HepG2 (cell line): ENCODE results near the gene BRD8. TPM values are rescaled to one million over a fixed set of nuclear protein-coding genes. Genes with fewer than 3 reads are reported as not detected.

Experiments used
- ATAC-seq: fragments of 200-7000 bp; cut with Tn5 transposase; 3 replicates; pipeline ENCODE4 v1.9.1; 2020; ENCODE audit warnings: mild to moderate bottlenecking, moderate library complexity
- BruUV-seq: library from RNA; stranded (reverse); fragments of 400-500 nt; replicated peaks from 2 replicates; lab custom pipeline; 2021; lab: Mats Ljungman, UMichigan
- CTCF ChIA-PET: fragments of 300-600 bp; formaldehyde crosslinking; extraction: SDS; loops from one replicate; lab custom pipeline; 2021; ENCODE audit warnings: low total read pairs, inconsistent platforms, low intra/inter-chr PET ratio; lab: Yijun Ruan, JAX
- POLR2A ChIA-PET: fragments of 350-600 bp; sonication (Branson Sonifier 250); formaldehyde crosslinking; loops from one replicate; lab custom pipeline; 2020; ENCODE audit warnings: antibody characterized with exemption, inconsistent platforms; lab: Yijun Ruan, JAX
- DNase-seq: peaks from one replicate; pipeline ENCODE4 v3.0.0-alpha.2; 2015; ENCODE audit warnings: low spot score
- FAIRE-seq: peaks from 3 replicates; lab custom pipeline; 2011; peaks lifted over from hg19 to GRCh38; lab: Jason Lieb, UNC
- H2AFZ ChIP-seq: one replicate; pipeline ENCODE4 v1.6.1; 2011; ENCODE audit warnings: low read length, inconsistent platforms
- H3K27ac ChIP-seq: fragments of 300-600 bp; 3 replicates; pipeline ENCODE4 v1.8.0; 2011; ENCODE audit warnings: mixed run types, mild to moderate bottlenecking, mixed read lengths, low read length, inconsistent platforms; ENCODE audit not compliant: insufficient read depth; ENCODE audit errors: extremely low read length
- H3K27me3 ChIP-seq, 2 experiments: fragments of 200-600 bp in 1 of 2; 2 replicates in 1 of 2; 3 replicates in 1 of 2; pipeline versions ENCODE4 v1.6.0 to v1.8.0; 2011; ENCODE audit warnings: low read length in 2 of 2, mild to moderate bottlenecking in 2 of 2, moderate library complexity in 2 of 2, inconsistent platforms in 1 of 2; ENCODE audit not compliant: insufficient read depth in 2 of 2, control insufficient read depth in 1 of 2
- H3K36me3 ChIP-seq, 2 experiments: fragments of 200-600 bp in 1 of 2; replicated peaks in 1 of 2; 2 replicates in 1 of 2; 3 replicates in 1 of 2; pipeline versions ENCODE4 v1.5.1 to v1.8.0; 2011; ENCODE audit warnings: low read length in 2 of 2, inconsistent platforms in 1 of 2; ENCODE audit not compliant: insufficient read depth in 2 of 2, control insufficient read depth in 1 of 2
- H3K4me1 ChIP-seq: 2 replicates; pipeline ENCODE4 v1.5.1; 2012; ENCODE audit warnings: low read length, inconsistent platforms; ENCODE audit not compliant: insufficient read depth
- H3K4me2 ChIP-seq: 2 replicates; pipeline ENCODE4 v1.6.0; 2011; ENCODE audit warnings: low read depth, low read length, inconsistent platforms
- H3K4me3 ChIP-seq, 3 experiments: fragments of 200-600 bp in 1 of 3; sonication (generic), shearing (Covaris generic) in 1 of 3; replicated peaks in 1 of 3; 2 replicates each; pipeline ENCODE4 v1.5.1; 2011 to 2016; ENCODE audit warnings: low read length in 3 of 3, inconsistent platforms in 2 of 3, low read depth in 2 of 3, mild to moderate bottlenecking in 2 of 3, control low read depth in 1 of 3, mixed read lengths in 1 of 3; ENCODE audit not compliant: insufficient read depth in 1 of 3
- H3K79me2 ChIP-seq: one replicate; pipeline ENCODE4 v1.6.1; 2011; ENCODE audit warnings: low read length, inconsistent platforms; ENCODE audit not compliant: insufficient read depth
- H3K9ac ChIP-seq: 2 replicates; pipeline ENCODE4 v1.6.0; 2011; ENCODE audit warnings: mild to moderate bottlenecking, low read depth, low read length, inconsistent platforms; ENCODE audit not compliant: insufficient read depth
- H3K9me3 ChIP-seq: 2 replicates; pipeline ENCODE4 v1.5.1; 2012; ENCODE audit warnings: mild to moderate bottlenecking, low read length
- H4K20me1 ChIP-seq: 2 replicates; pipeline ENCODE4 v1.6.0; 2011; ENCODE audit warnings: inconsistent platforms, mild to moderate bottlenecking, low read length, moderate library complexity; ENCODE audit not compliant: insufficient read depth
- CEBPB ChIP-seq: IDR thresholded peaks from 2 replicates; pipeline ENCODE4 v1.6.1; 2011; ENCODE audit warnings: low read depth, low read length, improper control_type of control experiment, borderline replicate concordance
- FOSL1 ChIP-seq: sonication (generic); formaldehyde crosslinking; IDR thresholded peaks from 2 replicates; pipeline ENCODE4 v1.9.0; 2021; ENCODE audit warnings: missing genetic modification reagents, borderline replicate concordance
- GATAD2A ChIP-seq: IDR thresholded peaks from 2 replicates; pipeline ENCODE4 v1.6.1; 2016
- HNRNPH1 ChIP-seq: fragments of 200-400 bp; formaldehyde crosslinking; optimal IDR thresholded peaks from 2 replicates; pipeline ENCODE3; 2017; ENCODE audit warnings: mild to moderate bottlenecking, low read depth, low read length
- KLF15 ChIP-seq: sonication (generic); formaldehyde crosslinking; IDR thresholded peaks from 2 replicates; pipeline ENCODE4 v1.8.1; 2023; ENCODE audit warnings: borderline replicate concordance, mild to moderate bottlenecking, inconsistent platforms, missing genetic modification reagents, mixed read lengths
- MEIS2 ChIP-seq: sonication (generic); formaldehyde crosslinking; IDR thresholded peaks from 2 replicates; pipeline ENCODE4 v1.9.0; 2021; ENCODE audit warnings: mild to moderate bottlenecking, missing genetic modification reagents
- RCOR2 ChIP-seq: IDR thresholded peaks from 2 replicates; pipeline ENCODE4 v1.6.1; 2016; ENCODE audit warnings: missing biosample characterization, missing genetic modification reagents
- RORA ChIP-seq: sonication (generic); formaldehyde crosslinking; IDR thresholded peaks from 2 replicates; pipeline ENCODE4 v1.5.0; 2020; ENCODE audit warnings: mild to moderate bottlenecking, missing genetic modification reagents, moderate library complexity
- SMAD1 ChIP-seq: sonication (generic); formaldehyde crosslinking; IDR thresholded peaks from 2 replicates; pipeline ENCODE4 v1.4.0; 2020; ENCODE audit warnings: missing genetic modification reagents, low read depth, mild to moderate bottlenecking, borderline replicate concordance
- SNRNP70 ChIP-seq: fragments of 200-400 bp; formaldehyde crosslinking; IDR thresholded peaks from 2 replicates; pipeline ENCODE4 v1.6.1; 2017; ENCODE audit warnings: mild to moderate bottlenecking, low read depth, low read length, moderate library complexity
- ZNF44 ChIP-seq: sonication (generic); formaldehyde crosslinking; IDR thresholded peaks from 2 replicates; pipeline ENCODE4 v1.5.1; 2020; ENCODE audit warnings: mild to moderate bottlenecking, missing genetic modification reagents
- ZNF766 ChIP-seq: sonication (generic); formaldehyde crosslinking; IDR thresholded peaks from 2 replicates; pipeline ENCODE4 v1.5.0; 2020; ENCODE audit warnings: missing genetic modification reagents, borderline replicate concordance
- WGBS: methylation state at CpG from one replicate; pipeline ENCODE4 v1.1.6; 2017; ENCODE audit warnings: low lambda C conversion rate; 5-methylcytosine and 5-hydroxymethylcytosine counted together
- in situ Hi-C: cut with HindIII; loops from 2 replicates; pipeline ENCODE4 v1.10.0; 2017; ENCODE audit warnings: low pct_unique_long_range_greater_than_20kb; ENCODE audit not compliant: extremely low pct_ligation_motif_present
- intact Hi-C: fragments of 100-400 bp; cut with micrococcal nuclease; formaldehyde crosslinking; loops from one replicate; pipeline ENCODE4 v1.10.0; 2022; ENCODE audit not compliant: unreplicated experiment
- polyA plus RNA-seq, 8 experiments: library from polyadenylated mRNA; depleted of rRNA in 3 of 8; stranded (reverse) in 7 of 8; unstranded in 1 of 8; fragments of >200 nt; fragmentation: Illumina TruSeq in 4 of 8; extraction: Trizol in 4 of 8; gene quantifications; 2 replicates each; pipeline versions ENCODE4 v1.2.1 to v1.2.3, GENCODE V29; 2011 to 2016; ENCODE audit warnings: low read depth in 4 of 8, missing spikeins in 1 of 8, mixed read lengths in 1 of 8; ENCODE audit not compliant: insufficient read depth in 1 of 8
- total RNA-seq, 5 experiments: library from RNA; depleted of rRNA; stranded (reverse); fragments of >200 nt; fragmentation: Illumina TruSeq; extraction: Trizol; gene quantifications; 2 replicates each; pipeline ENCODE4 v1.2.3, GENCODE V29; 2016; ENCODE audit warnings: low read depth in 1 of 5
- TF ChIP-seq, protein P1 (sequence below): sonication (generic); formaldehyde crosslinking; IDR thresholded peaks from 2 replicates; pipeline ENCODE4 v1.8.1; 2023; ENCODE audit warnings: mild to moderate bottlenecking, missing genetic modification reagents
- TF ChIP-seq, protein P2 (sequence below): sonication (generic); formaldehyde crosslinking; IDR thresholded peaks from 2 replicates; pipeline ENCODE4 v1.4.0; 2020; ENCODE audit warnings: missing genetic modification reagents, mild to moderate bottlenecking, borderline replicate concordance

The BRD8 gene
- total and polyA plus RNA-seq, 2 of the 13 experiments (the other 11 are each of a cell fraction or from before 2014, with no cell fraction given), result 62.5 to 71.1 TPM

DNA sequence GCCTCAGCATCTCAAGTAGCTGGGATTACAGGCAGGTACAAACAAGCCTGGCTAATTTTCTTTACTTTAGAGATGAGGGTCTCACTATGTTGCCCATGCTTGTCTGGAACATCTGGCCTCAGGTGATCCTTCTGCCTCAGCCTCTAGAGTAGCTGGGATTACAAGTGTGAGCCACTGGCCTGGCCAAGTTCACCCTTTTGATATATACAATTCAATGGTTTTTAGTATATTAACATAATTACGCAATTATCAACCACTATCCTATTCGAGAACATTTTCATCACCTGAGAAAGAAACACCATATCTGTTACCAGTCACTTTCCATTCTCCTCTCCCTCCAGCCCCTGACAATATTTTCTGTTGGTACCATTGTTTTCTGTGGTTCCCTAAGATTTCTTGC is 38.4 kb upstream of the BRD8 start:
- H3K9me3 ChIP-seq, result no peaks in the 10 kb centered on the region
- no peaks in the 10 kb centered on the region for H4K20me1 ChIP-seq
- TF ChIP-seq CEBPB, result 0 out of 2 replicates have a peak, but pooled peaks have one; percentile 12
- TF ChIP-seq ZNF766 (CRISPR knock-in tag), result no peak
- H3K27ac ChIP-seq, result no peak overlapping the region
- H3K4me2 ChIP-seq, result no peak overlapping the region
- intact Hi-C loops, result no loop called here
- POLR2A ChIA-PET, result no interaction called here
- CTCF ChIA-PET, result no interaction called here
- 28% methylated on average over 2 of the region's 2 CpGs for WGBS
- no peak for DNase-seq
- H3K4me1 ChIP-seq, result peaks cover 6% of the 10 kb centered on the region
- H3K4me3 ChIP-seq, result no peak overlapping the region
- BruUV-seq, result no TSS peak
- FAIRE-seq, result no peak
- no peak overlapping the region for H3K9ac ChIP-seq
- H3K27me3 ChIP-seq, result no peaks in the 10 kb centered on the region; a peak in 1 of 5 replicates
- no peak overlapping the region for H2AFZ ChIP-seq
- ATAC-seq, result no peak
- no peaks in the 10 kb centered on the region for H3K36me3 ChIP-seq
- H3K79me2 ChIP-seq, result peaks cover 14% of the 10 kb centered on the region
- in situ Hi-C loops, result no loop called here

DNA sequence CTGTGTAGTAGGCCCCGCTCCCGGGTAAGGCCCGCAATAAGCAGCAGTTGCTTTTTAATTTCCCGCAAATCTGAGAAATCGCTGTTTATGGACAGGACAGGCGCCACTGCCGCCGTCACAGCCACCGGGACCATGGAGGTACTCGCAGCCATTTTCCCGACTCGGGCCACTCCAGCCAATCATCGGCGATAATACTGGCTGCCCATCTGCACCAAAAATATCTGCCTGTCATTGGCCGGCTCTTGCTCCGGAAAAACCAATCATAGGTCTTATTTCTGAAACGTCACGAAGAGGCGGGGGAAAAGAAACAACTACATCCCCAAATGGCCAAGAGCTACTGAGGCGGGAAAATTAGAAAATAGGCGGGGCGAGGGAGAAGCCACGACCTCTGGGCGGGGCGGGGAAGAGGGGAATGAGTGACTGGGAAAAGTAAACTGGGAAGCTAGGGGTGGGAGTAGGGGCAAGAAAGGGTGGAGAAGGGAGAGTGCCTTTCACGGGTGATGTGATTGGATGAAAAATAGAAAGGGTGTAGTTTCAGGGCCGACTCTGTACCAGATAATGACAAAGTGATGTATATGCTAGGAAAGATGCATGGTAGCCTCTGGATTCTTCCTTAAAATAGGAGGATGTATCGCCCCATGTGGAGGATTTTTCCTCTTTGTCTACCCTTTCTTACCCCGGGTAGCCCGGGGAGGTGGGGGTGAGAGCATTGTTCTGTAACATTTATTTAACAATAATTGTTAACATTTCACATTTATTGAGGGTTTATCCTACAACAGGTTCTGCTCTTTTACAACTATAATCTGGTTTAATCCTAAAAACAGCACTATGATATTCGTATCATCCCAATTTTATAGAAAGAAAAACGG is 35.0 kb upstream of the BRD8 start, which contains the start of gene CDC23:
Gene CDC23 (minus strand): TSS at position 163 of the 869 bp plus-strand sequence. CDS start 11 bp downstream, at position 152.
- Histone ChIP-seq H3K9ac (peak within 1 kb of the TSS; percentile 95), H3K4me3 (peak within 1 kb of the TSS; percentile 79 to 98 (median 97)), H3K27me3 (no peaks in the 10 kb centered on the region; a peak in 1 of 5 replicates), H3K4me2 (peak within 1 kb of the TSS; percentile 87), H4K20me1 (no peaks in the 10 kb centered on the region), H2AFZ (peak within 1 kb of the TSS; percentile 76), H3K36me3 (peaks cover 5 to 8% of the 10 kb centered on the region in 2 experiments; a peak in 3 of 5 replicates), H3K27ac (peak within 1 kb of the TSS; percentile 83), H3K4me1 (peaks cover 20% of the 10 kb centered on the region), H3K9me3 (no peaks in the 10 kb centered on the region), H3K79me2 (peaks cover 35% of the 10 kb centered on the region)
- ChIA-PET POLR2A (interaction anchor here (0.7 to 1.8 kb wide), 10 partner anchors 12 to 330 kb away, joined by 3 to 7 read pairs (median 4); partner anchors contain the start of genes CDC25C, ETF1, FAM53C and KIF20A), CTCF (no interaction called here)
- BruUV-seq, result no TSS peak
- FAIRE-seq (peak; percentile 97), DNase-seq (peak; percentile 99), ATAC-seq (peak; percentile 97)
- WGBS, result under 1% methylated on average over 24 of the region's 32 CpGs
- in situ Hi-C loops, result no loop called here
- intact Hi-C loops, result loop anchor here (1.0 kb wide), 1 partner anchor 35 kb away; the partner anchor contains the start of gene BRD8
- no peak for TF ChIP-seq HNRNPH1
- peak; percentile 29; the same call in 1 of the 2 replicates for TF ChIP-seq GATAD2A
- no peak for TF ChIP-seq RCOR2 (CRISPR knock-in tag)
- TF ChIP-seq FOSL1, result no peak
- TF ChIP-seq, protein P1, sequence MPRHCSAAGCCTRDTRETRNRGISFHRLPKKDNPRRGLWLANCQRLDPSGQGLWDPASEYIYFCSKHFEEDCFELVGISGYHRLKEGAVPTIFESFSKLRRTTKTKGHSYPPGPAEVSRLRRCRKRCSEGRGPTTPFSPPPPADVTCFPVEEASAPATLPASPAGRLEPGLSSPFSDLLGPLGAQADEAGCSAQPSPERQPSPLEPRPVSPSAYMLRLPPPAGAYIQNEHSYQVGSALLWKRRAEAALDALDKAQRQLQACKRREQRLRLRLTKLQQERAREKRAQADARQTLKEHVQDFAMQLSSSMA, result no peak
- 0 out of 2 replicates have a peak, but pooled peaks have one; percentile 81 for TF ChIP-seq ZNF44 (CRISPR knock-in tag)
- TF ChIP-seq SMAD1, result no peak
- no peak for TF ChIP-seq RORA (CRISPR knock-in tag)
- no peak for TF ChIP-seq KLF15 (CRISPR knock-in tag)
- no peak for TF ChIP-seq SNRNP70
- no peak for TF ChIP-seq MEIS2
- TF ChIP-seq, protein P2, sequence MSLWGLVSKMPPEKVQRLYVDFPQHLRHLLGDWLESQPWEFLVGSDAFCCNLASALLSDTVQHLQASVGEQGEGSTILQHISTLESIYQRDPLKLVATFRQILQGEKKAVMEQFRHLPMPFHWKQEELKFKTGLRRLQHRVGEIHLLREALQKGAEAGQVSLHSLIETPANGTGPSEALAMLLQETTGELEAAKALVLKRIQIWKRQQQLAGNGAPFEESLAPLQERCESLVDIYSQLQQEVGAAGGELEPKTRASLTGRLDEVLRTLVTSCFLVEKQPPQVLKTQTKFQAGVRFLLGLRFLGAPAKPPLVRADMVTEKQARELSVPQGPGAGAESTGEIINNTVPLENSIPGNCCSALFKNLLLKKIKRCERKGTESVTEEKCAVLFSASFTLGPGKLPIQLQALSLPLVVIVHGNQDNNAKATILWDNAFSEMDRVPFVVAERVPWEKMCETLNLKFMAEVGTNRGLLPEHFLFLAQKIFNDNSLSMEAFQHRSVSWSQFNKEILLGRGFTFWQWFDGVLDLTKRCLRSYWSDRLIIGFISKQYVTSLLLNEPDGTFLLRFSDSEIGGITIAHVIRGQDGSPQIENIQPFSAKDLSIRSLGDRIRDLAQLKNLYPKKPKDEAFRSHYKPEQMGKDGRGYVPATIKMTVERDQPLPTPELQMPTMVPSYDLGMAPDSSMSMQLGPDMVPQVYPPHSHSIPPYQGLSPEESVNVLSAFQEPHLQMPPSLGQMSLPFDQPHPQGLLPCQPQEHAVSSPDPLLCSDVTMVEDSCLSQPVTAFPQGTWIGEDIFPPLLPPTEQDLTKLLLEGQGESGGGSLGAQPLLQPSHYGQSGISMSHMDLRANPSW, result no peak
